ENCODE measurements around the gene CD55. TPM values are rescaled to one million over a fixed set of nuclear protein-coding genes. Genes with fewer than 3 reads are reported as not detected.

Gene CD55
- total RNA-seq, 2 donors from 2014 or later = 22.8 to 30.2 TPM

DNA sequence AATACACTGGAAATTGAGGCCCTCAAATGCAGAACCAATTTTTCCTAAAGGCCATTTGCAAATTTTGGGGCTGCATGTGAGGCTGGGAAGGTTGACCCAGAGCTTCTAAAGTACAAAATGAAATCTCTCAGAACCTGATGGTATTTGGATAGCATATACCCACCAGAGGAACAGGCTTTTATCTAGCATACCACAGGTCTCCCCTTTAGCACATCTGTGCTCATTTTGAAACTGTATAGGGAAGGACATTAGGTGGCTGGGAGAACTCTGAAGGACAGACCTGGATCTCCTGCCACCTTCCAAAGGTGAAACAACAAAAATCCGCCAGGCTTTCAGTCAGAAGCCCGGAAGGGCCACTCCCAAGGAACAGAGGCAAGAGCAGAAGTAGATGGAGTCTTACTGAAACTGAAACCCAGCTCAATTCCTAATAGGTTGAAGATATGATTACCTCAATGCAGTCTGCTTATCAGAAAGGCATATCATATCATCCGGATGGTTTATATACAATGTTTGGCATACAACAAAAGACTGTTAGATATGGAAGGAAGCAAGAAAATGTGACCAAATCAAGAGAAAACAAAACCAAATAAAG, 11.6 kb downstream of the CD55 start:
- DNase-seq (ENCODE audit: low spot score) = no peak
- intact Hi-C loops (cut with DNase I) = no loop called here
- Histone ChIP-seq H3K4me1 (replicated peaks) (no peaks in the 10 kb centered on the region), H3K4me3 (no peak overlapping the region), H3K27ac (no peak overlapping the region), H3K9me3 (no peaks in the 10 kb centered on the region), H3K36me3 (no peaks in the 10 kb centered on the region), H3K27me3 (replicated peaks; ENCODE audit: insufficient read depth) (no peaks in the 10 kb centered on the region)
- TF ChIP-seq, protein P1, sequence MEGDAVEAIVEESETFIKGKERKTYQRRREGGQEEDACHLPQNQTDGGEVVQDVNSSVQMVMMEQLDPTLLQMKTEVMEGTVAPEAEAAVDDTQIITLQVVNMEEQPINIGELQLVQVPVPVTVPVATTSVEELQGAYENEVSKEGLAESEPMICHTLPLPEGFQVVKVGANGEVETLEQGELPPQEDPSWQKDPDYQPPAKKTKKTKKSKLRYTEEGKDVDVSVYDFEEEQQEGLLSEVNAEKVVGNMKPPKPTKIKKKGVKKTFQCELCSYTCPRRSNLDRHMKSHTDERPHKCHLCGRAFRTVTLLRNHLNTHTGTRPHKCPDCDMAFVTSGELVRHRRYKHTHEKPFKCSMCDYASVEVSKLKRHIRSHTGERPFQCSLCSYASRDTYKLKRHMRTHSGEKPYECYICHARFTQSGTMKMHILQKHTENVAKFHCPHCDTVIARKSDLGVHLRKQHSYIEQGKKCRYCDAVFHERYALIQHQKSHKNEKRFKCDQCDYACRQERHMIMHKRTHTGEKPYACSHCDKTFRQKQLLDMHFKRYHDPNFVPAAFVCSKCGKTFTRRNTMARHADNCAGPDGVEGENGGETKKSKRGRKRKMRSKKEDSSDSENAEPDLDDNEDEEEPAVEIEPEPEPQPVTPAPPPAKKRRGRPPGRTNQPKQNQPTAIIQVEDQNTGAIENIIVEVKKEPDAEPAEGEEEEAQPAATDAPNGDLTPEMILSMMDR (IDR thresholded peaks at IDR 0.05) = no peak
- TF ChIP-seq POLR2A (IDR thresholded peaks at IDR 0.05) (no peak), POLR2AphosphoS5 (IDR thresholded peaks at IDR 0.05) (no peak)
- WGBS = 75% methylated on average over 3 of the region's 3 CpGs

DNA sequence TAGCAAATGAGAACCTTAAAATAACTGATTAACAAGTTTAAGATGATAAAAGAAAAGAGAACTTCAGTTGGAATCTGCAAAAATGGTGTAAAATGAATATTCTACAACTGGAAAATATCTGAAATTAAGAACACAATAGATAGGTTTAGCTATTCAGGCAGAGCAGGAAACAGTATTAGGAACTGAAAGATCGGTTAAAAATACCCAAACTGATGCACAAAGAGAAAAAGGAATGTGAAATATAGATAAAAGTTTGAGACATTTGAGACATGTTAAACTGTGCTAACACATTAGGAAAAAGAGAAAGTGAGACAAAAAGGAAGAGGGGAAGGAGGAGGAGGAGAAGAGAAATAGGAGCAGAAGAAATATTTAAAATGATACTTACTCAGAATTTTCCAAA, 12.1 kb downstream of the CD55 start:
- no peak overlapping the region for H3K27ac ChIP-seq
- H3K36me3 ChIP-seq = no peaks in the 10 kb centered on the region
- H3K4me3 ChIP-seq = no peak overlapping the region
- H3K27me3 ChIP-seq (replicated peaks; ENCODE audit: insufficient read depth) = no peaks in the 10 kb centered on the region
- intact Hi-C loops (cut with DNase I) = no loop called here
- no peak for DNase-seq (ENCODE audit: low spot score)
- H3K9me3 ChIP-seq = no peaks in the 10 kb centered on the region
- 93% methylated on average over 1 of the region's 1 CpG for WGBS
- TF ChIP-seq, protein P1 (IDR thresholded peaks at IDR 0.05) = no peak
- TF ChIP-seq POLR2A (IDR thresholded peaks at IDR 0.05) (no peak), POLR2AphosphoS5 (IDR thresholded peaks at IDR 0.05) (no peak)
- no peaks in the 10 kb centered on the region for H3K4me1 ChIP-seq (replicated peaks)

DNA sequence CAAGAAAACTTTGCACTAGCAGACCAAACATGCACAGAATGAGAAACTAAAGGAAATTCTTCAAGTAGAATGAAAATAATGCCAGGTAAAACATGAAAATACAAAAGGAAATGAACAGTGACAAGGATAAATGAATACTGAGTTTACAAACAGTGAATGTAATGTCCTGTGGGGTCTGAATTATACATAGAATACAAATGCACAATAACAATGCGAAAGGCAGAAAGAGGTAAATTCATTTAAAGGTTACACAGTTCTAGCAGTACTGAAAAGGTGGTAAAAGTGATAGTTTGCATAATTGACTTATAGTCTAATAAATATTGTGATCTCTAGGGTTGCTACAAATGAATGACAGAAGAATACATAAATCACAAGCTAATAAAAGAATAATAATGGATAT, 12.9 kb downstream of the CD55 start:
- no peak for TF ChIP-seq POLR2A (IDR thresholded peaks at IDR 0.05)
- TF ChIP-seq POLR2AphosphoS5 (IDR thresholded peaks at IDR 0.05) = no peak
- TF ChIP-seq, protein P1 (IDR thresholded peaks at IDR 0.05) = no peak

DNA sequence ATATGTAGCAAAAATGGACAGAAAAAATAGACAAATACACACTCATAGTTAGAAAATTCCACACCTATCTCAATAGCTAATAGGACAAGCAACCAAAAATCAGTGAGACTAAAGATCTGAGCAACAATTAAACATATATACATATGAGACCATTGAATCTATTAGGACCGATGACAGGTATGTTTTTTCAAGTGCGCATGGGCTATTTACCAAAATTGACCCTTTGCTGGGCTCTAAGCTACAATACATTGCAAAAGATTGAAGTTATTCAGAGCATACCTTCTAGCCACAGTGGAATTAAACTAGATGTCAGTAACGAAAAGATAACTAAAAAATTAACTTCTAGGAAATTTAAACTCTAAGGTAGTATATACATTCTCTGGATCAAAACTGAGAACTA, 13.7 kb downstream of the CD55 start:
- no peak for DNase-seq (ENCODE audit: low spot score)
- Histone ChIP-seq H3K27ac (no peak overlapping the region), H3K4me1 (replicated peaks) (no peaks in the 10 kb centered on the region), H3K27me3 (replicated peaks; ENCODE audit: insufficient read depth) (no peaks in the 10 kb centered on the region), H3K4me3 (no peak overlapping the region), H3K9me3 (no peaks in the 10 kb centered on the region), H3K36me3 (no peaks in the 10 kb centered on the region)
- WGBS = 94% methylated on average over 3 of the region's 3 CpGs
- TF ChIP-seq POLR2A (IDR thresholded peaks at IDR 0.05) = no peak
- TF ChIP-seq, protein P1 (IDR thresholded peaks at IDR 0.05) = no peak
- TF ChIP-seq POLR2AphosphoS5 (IDR thresholded peaks at IDR 0.05) = no peak
- intact Hi-C loops (cut with DNase I) = no loop called here

More for the DNA sequence above, 12.9 kb downstream of the CD55 start:
- Histone ChIP-seq H3K36me3 (no peaks in the 10 kb centered on the region), H3K4me3 (no peak overlapping the region), H3K27ac (no peak overlapping the region), H3K9me3 (no peaks in the 10 kb centered on the region), H3K27me3 (replicated peaks; ENCODE audit: insufficient read depth) (no peaks in the 10 kb centered on the region), H3K4me1 (replicated peaks) (no peaks in the 10 kb centered on the region)
- 97% methylated on average over 1 of the region's 1 CpG for WGBS
- intact Hi-C loops (cut with DNase I) = no loop called here
- no peak for DNase-seq (ENCODE audit: low spot score)

DNA sequence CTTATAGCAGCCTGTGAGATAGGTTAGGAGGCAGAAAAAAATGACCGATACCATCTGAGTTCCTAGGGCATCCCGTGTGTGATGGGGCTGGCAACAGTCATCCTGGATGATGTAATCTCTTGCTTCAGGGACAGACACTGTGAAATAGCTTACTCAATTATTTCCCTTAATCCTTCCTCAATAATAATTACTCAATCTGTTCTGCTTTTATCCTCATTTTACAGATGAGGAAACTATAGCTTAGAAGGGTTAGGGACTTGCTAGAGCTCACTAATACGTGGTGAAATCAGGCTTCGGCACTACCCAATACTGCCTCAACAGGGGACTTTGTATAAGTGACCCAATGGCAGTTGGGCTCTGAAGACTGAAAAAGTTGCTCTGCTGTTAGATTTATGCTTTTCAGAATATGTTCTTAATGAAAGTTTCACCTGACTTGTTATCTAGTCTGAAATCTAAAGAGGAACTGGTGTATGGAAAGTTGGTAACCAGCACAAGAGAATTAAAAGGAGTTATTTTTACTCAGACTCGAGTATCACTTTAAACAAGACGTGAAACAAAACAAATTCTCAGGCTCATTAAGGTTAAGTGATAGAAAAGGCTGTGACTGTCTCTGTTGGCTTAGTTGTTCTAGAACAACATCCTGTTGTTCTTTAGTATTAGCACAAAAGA, 14.4 kb downstream of the CD55 start:
- WGBS = 86% methylated on average over 6 of the region's 6 CpGs
- no peak overlapping the region for H3K27ac ChIP-seq
- no peak for DNase-seq (ENCODE audit: low spot score)
- H3K27me3 ChIP-seq (replicated peaks; ENCODE audit: insufficient read depth) = no peaks in the 10 kb centered on the region
- no peak for TF ChIP-seq POLR2AphosphoS5 (IDR thresholded peaks at IDR 0.05)
- TF ChIP-seq POLR2A (IDR thresholded peaks at IDR 0.05) = no peak
- TF ChIP-seq, protein P1 (IDR thresholded peaks at IDR 0.05) = no peak
- H3K9me3 ChIP-seq = no peaks in the 10 kb centered on the region
- no peak overlapping the region for H3K4me3 ChIP-seq
- no peaks in the 10 kb centered on the region for H3K4me1 ChIP-seq (replicated peaks)
- intact Hi-C loops (cut with DNase I) = no loop called here
- no peaks in the 10 kb centered on the region for H3K36me3 ChIP-seq

All from prostate gland (tissue), 2 donors.